H9 (cell line): ENCODE results near the gene ZFYVE28. TPM values are rescaled to one million over a fixed set of nuclear protein-coding genes. Genes with fewer than 3 reads are reported as not detected.

Experiments used
- DNase-seq: peaks from one replicate; pipeline ENCODE4 v3.0.0-alpha.2; 2017
- H2AFZ ChIP-seq: one replicate; pipeline ENCODE4 v1.6.1; 2013; ENCODE audit warnings: mild to moderate bottlenecking, low read length, control low read depth, moderate library complexity
- H2AK5ac ChIP-seq: 2 replicates; pipeline ENCODE4 v1.6.1; 2013; ENCODE audit warnings: low read length, control low read depth, mixed read lengths; ENCODE audit not compliant: insufficient read length
- H2BK120ac ChIP-seq: one replicate; pipeline ENCODE4 v1.6.1; 2013; ENCODE audit warnings: low read depth, mild to moderate bottlenecking, low read length, control low read depth, inconsistent platforms; ENCODE audit not compliant: poor library complexity, severe bottlenecking
- H2BK12ac ChIP-seq: 2 replicates; pipeline ENCODE4 v1.6.1; 2013; ENCODE audit warnings: low read length, control low read depth, mixed read lengths, low read depth; ENCODE audit not compliant: insufficient read length
- H2BK15ac ChIP-seq: 2 replicates; pipeline ENCODE4 v1.6.1; 2013; ENCODE audit warnings: low read depth, low read length, control low read depth
- H2BK20ac ChIP-seq: one replicate; pipeline ENCODE4 v1.6.1; 2013; ENCODE audit warnings: low read depth, mild to moderate bottlenecking, low read length, control low read depth, inconsistent platforms; ENCODE audit not compliant: poor library complexity, severe bottlenecking
- H2BK5ac ChIP-seq: 2 replicates; pipeline ENCODE4 v1.6.1; 2013; ENCODE audit warnings: low read length, control low read depth, mixed read lengths; ENCODE audit not compliant: insufficient read length
- H3K14ac ChIP-seq: 2 replicates; pipeline ENCODE4 v1.6.1; 2013; ENCODE audit warnings: low read length, control low read depth; ENCODE audit not compliant: insufficient read depth
- H3K18ac ChIP-seq: 2 replicates; pipeline ENCODE4 v1.6.1; 2013; ENCODE audit warnings: low read depth, mild to moderate bottlenecking, mixed read lengths, low read length, control low read depth; ENCODE audit not compliant: insufficient read length
- H3K23ac ChIP-seq: 2 replicates; pipeline ENCODE4 v1.6.1; 2013; ENCODE audit warnings: low read length, control low read depth, mixed read lengths, low read depth; ENCODE audit not compliant: insufficient read length
- H3K23me2 ChIP-seq: 2 replicates; pipeline ENCODE4 v1.6.1; 2013; ENCODE audit warnings: low read depth, mild to moderate bottlenecking, mixed read lengths, low read length, control low read depth; ENCODE audit not compliant: insufficient read length, poor library complexity, severe bottlenecking
- H3K27ac ChIP-seq: 2 replicates; pipeline ENCODE4 v1.5.1; 2013; ENCODE audit warnings: low read length, control low read depth, mixed read lengths, low read depth; ENCODE audit not compliant: insufficient read length
- H3K27me3 ChIP-seq: 2 replicates; pipeline ENCODE4 v1.6.1; 2013; ENCODE audit warnings: low read length, control low read depth, inconsistent platforms; ENCODE audit not compliant: insufficient read depth
- H3K4ac ChIP-seq: 2 replicates; pipeline ENCODE4 v1.6.1; 2013; ENCODE audit warnings: low read depth, mild to moderate bottlenecking, control low read depth, inconsistent platforms, low read length, moderate library complexity
- H3K4me1 ChIP-seq: 2 replicates; pipeline ENCODE4 v1.6.1; 2013; ENCODE audit warnings: low read length, control low read depth, inconsistent platforms; ENCODE audit not compliant: insufficient read depth
- H3K4me2 ChIP-seq: 2 replicates; pipeline ENCODE4 v1.6.1; 2013; ENCODE audit warnings: low read length, control low read depth, mixed read lengths; ENCODE audit not compliant: insufficient read length, insufficient read depth
- H3K56ac ChIP-seq: 2 replicates; pipeline ENCODE4 v1.6.1; 2013; ENCODE audit warnings: low read depth, mild to moderate bottlenecking, mixed read lengths, low read length, control low read depth; ENCODE audit not compliant: insufficient read length
- H3K79me1 ChIP-seq: 2 replicates; pipeline ENCODE4 v1.6.1; 2013; ENCODE audit warnings: low read depth, mild to moderate bottlenecking, moderate library complexity, low read length, control low read depth, inconsistent platforms; ENCODE audit not compliant: insufficient read depth, poor library complexity, severe bottlenecking
- H3K79me2 ChIP-seq: 2 replicates; pipeline ENCODE4 v1.6.1; 2013; ENCODE audit warnings: low read length, control low read depth, inconsistent platforms; ENCODE audit not compliant: insufficient read depth
- H3K9ac ChIP-seq: 2 replicates; pipeline ENCODE4 v1.6.1; 2013; ENCODE audit warnings: low read length, control low read depth, mixed read lengths; ENCODE audit not compliant: insufficient read length; ENCODE audit errors: extremely low read depth
- H3K9me3 ChIP-seq: one replicate; pipeline ENCODE4 v1.6.1; 2013; ENCODE audit warnings: low read depth, low read length, inconsistent platforms; ENCODE audit not compliant: control insufficient read depth
- H3T11ph ChIP-seq: one replicate; pipeline ENCODE4 v1.6.1; 2013; ENCODE audit warnings: mild to moderate bottlenecking, low read length, control low read depth, inconsistent platforms
- H4K20me1 ChIP-seq: one replicate; pipeline ENCODE4 v1.6.1; 2013; ENCODE audit not compliant: control insufficient read depth, insufficient read length, insufficient read depth
- H4K5ac ChIP-seq: 2 replicates; pipeline ENCODE4 v1.6.1; 2013; ENCODE audit warnings: low read depth, mild to moderate bottlenecking, mixed read lengths, low read length, control low read depth; ENCODE audit not compliant: insufficient read length
- H4K8ac ChIP-seq: replicated peaks from 2 replicates; pipeline ENCODE4 v1.6.1; 2013; ENCODE audit warnings: low read length, control low read depth, mixed read lengths, low read depth; ENCODE audit not compliant: insufficient read length
- H4K91ac ChIP-seq: 2 replicates; pipeline ENCODE4 v1.6.1; 2013; ENCODE audit warnings: low read depth, mild to moderate bottlenecking, moderate library complexity, mixed read lengths, low read length, control low read depth; ENCODE audit not compliant: insufficient read length
- H3K27ac Mint-ChIP-seq, 3 experiments: 2 replicates in 2 of 3; 3 replicates in 1 of 3; pipeline ENCODE4 v1.8.0; 2020 to 2021; ENCODE audit warnings: mixed read lengths in 3 of 3, mild to moderate bottlenecking in 1 of 3, moderate library complexity in 1 of 3
- H3K27me3 Mint-ChIP-seq: 2 replicates; pipeline ENCODE4 v1.8.0; 2021; ENCODE audit warnings: low read depth, mild to moderate bottlenecking, moderate library complexity, mixed read lengths
- H3K36me3 Mint-ChIP-seq, 3 experiments: 2 replicates in 2 of 3; 3 replicates in 1 of 3; pipeline ENCODE4 v1.8.0; 2020 to 2021; ENCODE audit warnings: low read depth in 3 of 3, mixed read lengths in 3 of 3; ENCODE audit not compliant: insufficient read depth in 1 of 3
- H3K4me1 Mint-ChIP-seq, 2 experiments: 2 replicates each; pipeline ENCODE4 v1.8.0; 2020; ENCODE audit warnings: mixed read lengths in 2 of 2
- H3K4me3 Mint-ChIP-seq, 2 experiments: 2 replicates in 1 of 2; 3 replicates in 1 of 2; pipeline ENCODE4 v1.8.0; 2020 to 2021; ENCODE audit warnings: mild to moderate bottlenecking in 2 of 2, mixed read lengths in 2 of 2, moderate library complexity in 1 of 2
- H3K9me3 Mint-ChIP-seq, 2 experiments: 2 replicates in 1 of 2; 3 replicates in 1 of 2; pipeline ENCODE4 v1.8.0; 2020; ENCODE audit warnings: mild to moderate bottlenecking in 2 of 2, mixed read lengths in 2 of 2, moderate library complexity in 1 of 2
- WGBS: extraction: QIAGEN DNeasy Blood & Tissue Kit; methylation state at CpG from one replicate; pipeline ENCODE4 v1.1.7; 2013; ENCODE audit warnings: missing lambda C conversion rate, low lambda C conversion rate, mixed read lengths; ENCODE audit not compliant: insufficient read length; ENCODE audit errors: extremely low coverage; 5-methylcytosine and 5-hydroxymethylcytosine counted together
- total RNA-seq: library from RNA; stranded (reverse); gene quantifications from 2 replicates; pipeline ENCODE4 v1.2.1, GENCODE V29; 2021
- TF ChIP-seq, protein P1 (sequence below): fragments of 200-600 bp; sonication (generic); conservative IDR thresholded peaks from 3 replicates; pipeline ENCODE4 v1.8.0; 2021; ENCODE audit warnings: antibody characterized with exemption, mild to moderate bottlenecking

Gene ZFYVE28
- total RNA-seq, 1 experiment from 2014 or later, result 0.98 TPM

DNA sequence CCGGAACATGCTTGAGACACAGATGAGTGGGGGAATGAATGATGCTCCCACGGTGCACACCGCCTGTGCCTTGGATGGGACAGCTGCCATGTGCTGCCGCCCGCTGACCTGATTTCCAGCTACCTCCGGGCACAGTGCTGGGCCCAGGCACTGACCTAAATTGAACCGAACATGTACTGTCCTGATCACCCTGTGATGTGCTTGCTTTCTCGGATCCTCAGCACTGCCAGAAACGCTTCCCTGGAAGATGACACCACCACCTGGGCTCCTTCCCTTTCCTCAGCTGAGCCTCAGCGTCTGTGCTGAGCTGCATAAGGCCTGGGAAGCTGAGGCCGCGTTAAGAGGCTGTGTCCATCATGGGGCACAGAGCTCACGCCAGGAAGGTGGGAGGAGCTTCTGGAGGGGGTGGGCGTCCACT is 117.2 kb downstream of the ZFYVE28 start:
- DNase-seq, result no peak
- no CpG with 5 or more reads among the region's 14 CpGs for WGBS
- no peaks in the 10 kb centered on the region for H3K23me2 ChIP-seq
- no peak overlapping the region for H2BK5ac ChIP-seq
- H3K9me3 Mint-ChIP-seq, result peaks cover 6 to 7% of the 10 kb centered on the region in 2 experiments; a peak in 4 of 5 replicates
- H4K5ac ChIP-seq, result no peak overlapping the region
- H3K27ac Mint-ChIP-seq, result no peak overlapping the region
- H3K27me3 ChIP-seq, result no peaks in the 10 kb centered on the region
- TF ChIP-seq, protein P1, sequence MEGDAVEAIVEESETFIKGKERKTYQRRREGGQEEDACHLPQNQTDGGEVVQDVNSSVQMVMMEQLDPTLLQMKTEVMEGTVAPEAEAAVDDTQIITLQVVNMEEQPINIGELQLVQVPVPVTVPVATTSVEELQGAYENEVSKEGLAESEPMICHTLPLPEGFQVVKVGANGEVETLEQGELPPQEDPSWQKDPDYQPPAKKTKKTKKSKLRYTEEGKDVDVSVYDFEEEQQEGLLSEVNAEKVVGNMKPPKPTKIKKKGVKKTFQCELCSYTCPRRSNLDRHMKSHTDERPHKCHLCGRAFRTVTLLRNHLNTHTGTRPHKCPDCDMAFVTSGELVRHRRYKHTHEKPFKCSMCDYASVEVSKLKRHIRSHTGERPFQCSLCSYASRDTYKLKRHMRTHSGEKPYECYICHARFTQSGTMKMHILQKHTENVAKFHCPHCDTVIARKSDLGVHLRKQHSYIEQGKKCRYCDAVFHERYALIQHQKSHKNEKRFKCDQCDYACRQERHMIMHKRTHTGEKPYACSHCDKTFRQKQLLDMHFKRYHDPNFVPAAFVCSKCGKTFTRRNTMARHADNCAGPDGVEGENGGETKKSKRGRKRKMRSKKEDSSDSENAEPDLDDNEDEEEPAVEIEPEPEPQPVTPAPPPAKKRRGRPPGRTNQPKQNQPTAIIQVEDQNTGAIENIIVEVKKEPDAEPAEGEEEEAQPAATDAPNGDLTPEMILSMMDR, result no peak
- H4K91ac ChIP-seq, result no peak overlapping the region
- no peak overlapping the region for H3K18ac ChIP-seq
- H3K9ac ChIP-seq, result no peak overlapping the region
- no peak overlapping the region for H2BK120ac ChIP-seq
- H3K27me3 Mint-ChIP-seq, result no peaks in the 10 kb centered on the region; the same call in none of the 2 replicates
- no peaks in the 10 kb centered on the region for H3K79me2 ChIP-seq
- H2BK12ac ChIP-seq, result no peak overlapping the region
- H3K23ac ChIP-seq, result no peak overlapping the region
- H3T11ph ChIP-seq, result no peak overlapping the region
- no peak overlapping the region for H3K4me2 ChIP-seq
- no peak overlapping the region for H2BK15ac ChIP-seq
- no peaks in the 10 kb centered on the region for H3K79me1 ChIP-seq
- H3K4ac ChIP-seq, result no peak overlapping the region
- H4K20me1 ChIP-seq, result no peaks in the 10 kb centered on the region
- no peak overlapping the region for H2AFZ ChIP-seq
- H3K4me1 ChIP-seq, result no peaks in the 10 kb centered on the region
- peaks cover 0 to 5% of the 10 kb centered on the region in 2 experiments; a peak in 1 of 4 replicates for H3K4me1 Mint-ChIP-seq
- no peak overlapping the region for H3K4me3 Mint-ChIP-seq
- H4K8ac ChIP-seq, result no peak overlapping the region
- H3K14ac ChIP-seq, result no peak overlapping the region
- no peak overlapping the region for H2BK20ac ChIP-seq
- peaks cover 6 to 9% (median 7%) of the 10 kb centered on the region in 3 experiments; a peak in 5 of 7 replicates for H3K36me3 Mint-ChIP-seq
- peaks cover 6% of the 10 kb centered on the region for H3K9me3 ChIP-seq
- H3K27ac ChIP-seq, result no peak overlapping the region
- H3K56ac ChIP-seq, result no peak overlapping the region
- H2AK5ac ChIP-seq, result no peak overlapping the region
